ENCODE data around the gene DCBLD2.
"Not testable (repeated sequence)": the region's sequence is repeated elsewhere in the genome, so short reads cannot be mapped to it uniquely, and the experiment has no call there.

The DCBLD2 gene

DNA sequence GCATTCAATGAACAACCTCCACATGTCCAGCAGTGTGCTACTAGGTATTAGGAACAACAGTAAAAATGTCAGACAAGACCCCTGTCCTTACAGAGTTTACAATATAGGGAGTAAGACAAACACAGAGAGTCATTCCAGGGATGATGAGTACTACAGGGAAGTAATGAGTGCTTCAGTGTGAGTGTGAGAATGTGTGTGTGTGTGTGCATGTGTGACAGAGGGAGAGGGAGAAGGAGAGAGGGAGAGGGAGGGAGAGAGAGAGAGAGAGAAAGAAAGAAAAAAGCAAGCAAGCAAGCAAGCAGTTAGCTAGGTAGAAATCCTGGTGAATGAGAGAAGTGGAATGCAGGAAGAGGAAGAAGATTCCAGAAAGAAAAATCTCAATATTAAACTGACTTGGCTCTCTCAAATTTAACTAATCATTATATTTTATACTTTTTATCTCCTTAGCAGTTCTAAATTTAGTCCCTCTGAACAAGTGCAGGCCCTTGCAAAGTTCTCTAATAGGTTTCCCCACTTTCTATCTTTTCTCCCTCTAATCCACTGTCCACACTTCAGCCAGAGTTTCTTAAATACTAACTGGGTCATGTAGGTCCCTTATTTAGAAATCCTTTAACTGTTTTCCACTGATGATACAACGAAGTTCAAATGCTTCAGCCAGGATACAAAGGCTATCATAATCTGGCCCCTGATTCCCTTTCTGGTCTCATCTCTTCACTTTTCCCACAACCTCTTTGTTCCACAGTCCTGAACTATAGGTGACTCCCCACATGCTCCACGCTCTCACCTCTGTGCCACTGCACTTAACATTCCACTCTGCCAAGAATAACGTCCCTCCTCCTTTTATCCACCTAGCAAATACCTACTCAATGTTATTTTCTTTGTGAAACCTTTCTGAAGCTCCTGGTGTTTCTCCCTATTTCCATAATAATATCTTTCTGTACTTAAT lies 10.3 kb downstream of the DCBLD2 start:
- ATAC-seq: no peak

DNA sequence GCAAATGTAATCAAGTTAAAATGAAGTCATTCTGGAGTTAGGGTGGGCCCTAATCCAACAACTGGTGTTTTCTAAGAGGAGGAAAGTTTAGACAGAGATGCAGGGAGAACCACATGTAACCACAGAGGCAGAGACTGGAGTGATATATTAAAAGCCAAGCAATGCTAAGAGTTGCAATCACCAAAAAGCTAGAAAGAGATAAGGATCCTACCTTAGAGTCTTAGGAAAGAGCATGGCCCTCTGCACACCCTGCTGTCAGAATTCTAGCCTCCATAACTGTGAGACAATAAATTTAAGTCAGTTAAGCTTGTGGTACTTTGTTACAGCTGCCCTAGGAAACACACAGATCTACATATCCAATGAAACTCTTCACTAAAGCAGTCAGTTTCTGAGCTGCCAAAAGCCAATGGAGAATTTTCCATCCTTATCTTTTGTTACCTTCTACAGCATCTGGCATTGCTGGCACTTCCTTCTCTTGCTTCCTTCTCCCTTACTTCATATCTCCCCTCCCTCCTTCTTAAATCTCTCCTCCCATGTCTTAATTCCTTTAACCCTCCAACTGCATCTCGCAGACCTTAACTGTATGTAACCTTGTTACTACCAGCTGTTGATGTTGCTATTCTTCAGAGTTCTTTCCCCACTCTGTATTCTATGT lies 11.2 kb downstream of the DCBLD2 start:
- ATAC-seq: no peak

DNA sequence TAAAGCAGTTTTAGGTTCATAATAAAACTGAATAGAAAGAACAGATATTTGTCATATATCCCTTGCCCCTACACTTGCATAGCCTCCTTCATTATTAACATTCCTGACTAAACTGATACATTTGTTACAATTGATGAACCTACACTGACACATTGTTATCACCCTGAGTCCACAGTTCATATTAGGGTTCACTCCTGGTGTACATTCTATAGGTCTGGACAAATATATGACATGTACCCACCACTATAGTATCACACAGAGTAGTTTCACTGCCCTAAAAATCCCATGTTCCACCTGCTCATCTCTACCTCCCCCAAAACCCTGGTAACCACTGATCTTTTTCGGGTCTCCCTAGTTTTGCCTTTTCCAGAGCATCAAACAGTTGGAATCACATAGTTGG lies 13.8 kb downstream of the DCBLD2 start:
- ATAC-seq: no peak

DNA sequence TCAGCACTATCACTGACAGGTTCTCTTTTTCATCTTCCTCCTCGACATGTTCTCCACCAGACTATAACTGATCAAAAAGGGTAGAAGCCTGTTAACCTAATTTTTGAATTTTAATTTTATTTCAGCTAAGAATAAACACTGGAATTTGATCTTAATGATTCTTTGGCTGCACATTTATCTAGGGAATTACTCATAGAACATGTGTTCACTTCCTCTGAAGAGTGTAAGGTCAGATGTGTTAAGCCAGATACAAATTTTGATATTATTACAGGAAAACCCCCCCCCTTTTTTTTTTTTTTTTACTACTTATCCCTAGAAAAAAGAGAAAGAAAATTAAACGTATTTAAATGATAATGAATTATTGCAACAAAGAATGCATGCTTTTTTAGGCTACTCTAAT lies 15.0 kb downstream of the DCBLD2 start:
- no peak for ATAC-seq

DNA sequence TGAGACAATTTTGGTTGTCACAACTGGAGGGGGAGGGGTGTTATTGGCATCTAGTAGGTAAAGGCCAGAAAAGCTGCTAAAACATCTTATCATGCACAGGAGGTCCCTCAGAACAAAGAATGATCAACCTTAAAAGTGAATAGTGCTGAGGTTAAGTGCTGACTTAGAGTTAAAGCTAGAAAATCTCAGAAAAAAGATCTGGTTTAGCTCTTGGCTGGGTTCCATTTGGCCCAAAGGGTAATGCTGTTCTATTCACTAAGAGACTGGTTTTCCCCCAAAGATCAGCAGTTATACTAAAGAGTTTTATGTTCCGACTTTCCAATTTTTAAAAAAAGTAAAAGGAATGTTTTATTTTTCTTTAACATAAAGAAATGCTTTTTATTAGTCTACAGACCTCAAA lies 15.6 kb downstream of the DCBLD2 start:
- no peak for ATAC-seq

DNA sequence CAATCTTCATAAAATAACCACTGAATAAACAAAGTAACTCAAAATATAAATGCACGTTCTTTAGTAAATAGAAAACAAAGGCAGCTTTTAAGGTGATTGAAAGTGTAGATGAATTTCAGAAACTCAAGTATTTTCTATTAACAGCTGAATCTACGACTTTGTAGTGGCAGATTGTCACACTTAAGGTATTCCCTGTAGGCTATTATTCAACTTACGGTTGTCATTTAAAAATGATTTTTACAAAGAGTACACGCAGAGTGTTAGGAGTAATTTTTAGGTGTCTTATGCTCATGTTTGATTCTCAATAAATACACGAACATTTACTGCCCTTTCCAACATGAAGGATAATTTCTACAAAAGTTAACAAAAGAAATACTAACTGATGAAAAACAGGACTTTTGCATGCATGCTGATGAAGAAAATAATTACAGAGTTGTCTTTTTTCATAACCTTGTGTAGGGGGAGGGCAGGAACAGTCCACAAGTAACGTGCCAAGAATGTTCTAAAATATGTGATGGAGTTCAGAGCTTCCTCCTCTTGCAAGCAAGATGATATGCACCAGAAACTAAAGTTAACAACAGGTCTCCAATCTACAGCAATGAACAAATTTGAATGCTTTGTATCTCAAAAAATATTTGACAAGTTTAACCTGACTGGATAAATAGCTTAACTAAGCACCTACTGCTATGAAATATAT lies 16.7 kb downstream of the DCBLD2 start:
- ATAC-seq: no peak

DNA sequence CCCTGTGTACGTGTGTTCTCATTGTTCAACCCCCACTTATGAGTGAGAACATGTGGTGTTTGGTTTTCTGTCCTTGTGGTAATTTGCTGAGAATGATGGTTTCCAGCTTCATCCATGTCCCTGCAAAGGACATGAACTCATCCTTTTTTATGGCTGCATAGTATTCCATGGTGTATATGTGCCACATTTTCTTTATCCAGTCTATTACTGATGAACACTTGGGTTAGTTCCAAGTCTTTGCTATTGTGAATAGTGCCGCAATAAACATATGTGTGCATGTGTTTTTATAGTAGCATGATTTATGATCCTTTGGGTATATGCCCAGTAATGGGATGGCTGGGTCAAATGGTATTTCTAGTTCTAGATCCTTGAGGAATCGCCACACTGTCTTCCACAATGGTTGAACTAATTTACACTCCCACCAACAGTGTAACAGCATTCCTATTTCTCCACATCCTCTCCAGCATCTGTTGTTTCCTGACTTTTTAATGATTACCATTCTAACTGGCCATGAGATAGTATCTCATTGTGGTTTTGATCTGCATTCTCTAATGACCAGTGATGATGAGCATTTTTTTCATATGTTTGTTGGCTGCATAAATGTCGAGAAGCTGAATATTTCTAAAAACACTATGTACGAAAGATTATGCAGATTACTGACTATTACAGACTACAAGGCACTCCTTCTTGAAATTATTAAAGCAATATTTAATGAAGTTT lies 18.7 kb downstream of the DCBLD2 start:
- ATAC-seq: not testable (repeated sequence)

DNA sequence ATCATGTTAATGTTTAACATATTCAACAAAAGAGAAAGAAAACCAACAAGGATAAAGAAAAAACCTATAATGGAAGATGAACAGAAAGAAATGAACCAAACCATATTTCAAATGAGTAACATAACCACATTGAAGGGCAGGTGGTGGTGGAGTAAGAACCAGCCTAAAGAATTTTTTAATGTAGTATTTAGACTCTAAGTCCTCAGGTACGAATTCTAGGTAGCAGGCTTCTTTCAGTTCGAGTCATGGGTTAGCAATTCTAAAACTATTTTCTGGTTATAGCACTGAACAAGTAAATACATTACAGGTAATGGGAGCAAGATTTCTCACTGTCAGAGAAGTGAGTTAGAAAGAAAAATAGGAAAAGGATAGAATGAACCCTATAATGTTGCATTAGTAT lies 24.4 kb downstream of the DCBLD2 start:
- no peak for ATAC-seq

DNA sequence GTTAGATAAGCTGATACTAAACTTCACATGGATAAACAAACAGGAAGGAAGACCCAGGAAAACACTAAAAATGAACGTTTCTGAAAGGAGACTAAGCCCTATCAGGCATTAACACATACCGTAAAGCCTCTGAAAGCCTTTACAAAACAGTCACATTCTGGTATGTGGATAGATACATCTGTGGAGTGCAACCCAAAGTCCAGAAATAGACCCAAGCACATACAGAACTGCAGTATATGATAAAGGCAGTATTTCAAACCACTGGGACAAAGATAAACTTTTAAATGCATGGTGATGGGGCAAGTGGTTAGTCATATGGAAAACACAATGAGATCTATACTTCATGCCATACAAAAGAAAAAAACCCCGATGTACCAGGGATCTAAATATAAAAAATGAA lies 26.0 kb downstream of the DCBLD2 start:
- ATAC-seq: no peak

DNA sequence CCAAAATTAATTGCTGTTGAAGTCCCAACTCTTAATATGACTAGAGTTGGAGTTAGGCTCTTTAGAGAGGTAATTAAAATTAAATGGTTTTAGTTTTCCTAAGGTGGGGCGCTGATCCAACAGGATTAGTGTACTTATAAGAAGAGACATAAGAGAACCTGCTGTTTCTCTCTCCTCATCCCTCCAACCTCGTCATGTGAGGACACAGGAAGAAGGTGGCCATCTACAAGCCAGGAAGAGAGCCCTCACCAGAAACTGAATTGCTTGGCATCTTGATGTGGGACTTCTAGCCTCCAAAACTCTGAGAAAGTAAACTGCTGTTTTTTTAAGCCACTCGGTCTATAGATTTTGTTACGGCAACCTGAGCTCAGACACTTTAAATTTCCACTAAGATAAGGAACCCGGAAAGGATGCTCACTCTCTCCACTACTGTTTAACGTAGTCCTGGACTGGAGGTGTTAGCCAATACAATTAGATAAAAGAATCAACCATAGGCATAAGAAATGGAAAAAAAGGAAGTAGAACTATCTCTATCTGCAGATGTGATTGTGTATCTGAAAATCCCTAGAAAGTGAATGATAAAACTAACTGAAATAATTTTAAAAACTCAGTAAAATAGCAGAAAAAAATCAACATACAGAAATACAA lies 26.8 kb downstream of the DCBLD2 start:
- no peak for ATAC-seq

DNA sequence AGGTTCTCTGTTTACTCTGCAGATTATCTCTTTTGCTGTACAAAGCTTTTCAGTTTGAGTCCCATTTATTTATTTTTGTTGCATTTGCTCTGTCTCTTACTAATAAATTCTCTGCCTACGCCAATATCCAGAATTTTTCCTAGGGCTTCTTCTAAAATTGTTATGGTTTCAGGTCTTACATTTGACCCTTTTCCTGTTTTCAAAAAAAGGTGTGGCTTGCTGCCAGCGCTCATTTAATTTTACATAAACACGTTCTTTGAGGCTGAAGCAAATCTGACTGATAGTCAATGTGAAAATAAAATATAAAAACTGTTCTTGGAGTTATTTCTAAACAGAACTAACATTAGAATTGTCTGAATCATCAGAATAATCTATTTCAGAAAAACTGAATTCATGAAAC lies 32.1 kb downstream of the DCBLD2 start:
- no peak for ATAC-seq

DNA sequence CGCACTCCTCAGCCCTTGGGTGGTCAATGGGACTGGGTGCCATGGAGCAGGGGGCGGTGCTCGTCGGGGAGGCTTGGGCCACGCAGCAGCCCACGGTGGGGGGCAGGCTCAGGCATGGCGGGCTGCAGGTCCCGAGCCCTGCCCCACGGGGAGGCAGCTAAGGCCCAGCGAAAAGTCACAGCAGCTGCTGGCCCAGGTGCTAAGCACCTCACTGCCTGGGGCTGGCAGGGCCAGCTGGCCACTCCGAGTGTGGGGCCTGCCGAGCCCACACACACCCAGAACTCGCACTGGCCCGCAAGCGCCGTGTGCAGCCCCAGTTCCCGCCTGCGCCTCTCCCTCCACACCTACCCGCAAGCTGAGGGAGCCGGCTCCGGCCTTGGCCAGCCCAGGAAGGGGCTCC lies 43.5 kb downstream of the DCBLD2 start:
- ATAC-seq: not testable (repeated sequence)

DNA sequence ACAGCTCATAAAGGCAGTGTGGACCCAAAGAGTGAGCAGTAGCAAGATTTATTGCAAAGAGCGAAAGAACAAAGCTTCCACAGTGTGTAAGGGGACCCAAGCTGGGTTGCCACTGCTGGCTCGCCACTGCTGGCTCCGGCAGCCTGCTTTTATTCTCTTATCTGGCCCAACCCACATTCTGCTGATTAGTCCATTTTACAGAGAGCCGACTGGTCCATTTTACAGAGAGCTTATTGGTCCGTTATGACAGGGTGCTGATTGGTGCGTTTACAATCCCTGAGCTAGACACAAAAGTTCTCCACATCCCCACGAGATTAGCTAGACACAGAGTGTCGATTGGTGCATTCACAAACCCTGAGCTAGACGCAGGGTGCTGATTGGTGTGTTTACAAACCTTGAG lies 44.2 kb downstream of the DCBLD2 start:
- ATAC-seq: not testable (repeated sequence)

DNA sequence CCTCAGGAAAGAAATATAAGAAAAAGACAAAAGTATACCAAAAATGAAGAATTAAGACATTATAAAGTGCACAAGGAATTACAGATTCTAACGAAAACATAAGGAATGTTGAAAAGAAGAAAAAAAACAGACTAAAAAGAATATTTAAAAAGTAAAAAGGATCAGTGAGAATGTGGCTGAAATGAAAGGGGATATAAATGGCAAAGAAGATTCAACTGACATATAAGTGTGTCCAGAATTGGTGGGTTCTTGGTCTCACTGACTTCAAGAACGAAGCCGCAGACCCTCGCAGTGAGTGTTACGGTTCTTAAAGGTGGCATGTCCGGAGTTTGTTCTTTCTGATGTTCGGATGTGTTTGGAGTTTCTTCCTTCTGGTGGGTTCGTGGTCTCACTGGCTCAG lies 44.8 kb downstream of the DCBLD2 start:
- ATAC-seq: no peak

DNA sequence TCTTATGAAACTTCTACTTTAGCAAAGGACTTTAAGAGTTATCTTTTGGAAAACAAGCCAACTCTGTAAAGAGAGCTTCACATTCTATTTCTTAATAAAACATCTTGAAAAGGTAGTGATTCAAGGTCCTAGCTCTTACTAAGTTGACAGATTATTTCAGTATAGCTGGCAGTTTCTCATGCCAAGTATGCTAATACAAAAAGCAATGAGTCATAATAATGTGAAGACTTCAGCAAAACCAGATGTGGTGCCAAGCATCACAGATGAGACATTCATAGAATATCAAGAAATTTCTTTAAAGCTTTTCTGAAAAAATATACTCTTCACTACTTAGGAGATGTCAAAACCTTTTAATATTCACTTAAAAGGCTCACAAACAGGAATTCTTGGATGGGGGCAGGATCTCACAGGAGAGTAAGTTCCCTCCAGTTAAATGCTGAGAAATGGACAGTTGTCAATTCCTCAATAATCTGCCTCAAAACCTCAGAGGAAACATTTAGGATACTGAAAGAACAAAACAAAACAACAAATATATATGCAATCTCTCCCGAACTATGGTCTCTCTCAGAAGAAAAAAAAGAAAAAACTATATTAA lies 45.6 kb downstream of the DCBLD2 start:
- ATAC-seq: no peak

DNA sequence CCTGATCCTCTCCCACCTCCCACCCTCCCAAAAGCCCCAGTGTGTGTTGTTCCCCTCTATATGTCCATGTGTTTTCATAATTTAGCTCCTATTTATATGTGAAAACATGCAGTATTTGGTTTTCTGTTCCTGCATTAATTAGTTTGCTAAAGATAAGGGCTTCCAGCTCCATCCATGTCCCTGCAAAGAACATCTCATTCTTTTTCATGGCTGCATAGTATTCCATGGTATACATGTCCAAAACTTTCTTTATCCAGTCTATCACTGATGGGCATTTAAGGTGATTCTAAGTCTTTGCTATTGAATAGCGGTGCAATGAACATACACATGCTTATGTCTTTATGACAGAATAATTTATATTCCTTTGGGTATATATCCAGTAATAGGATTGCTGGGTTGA lies 53.4 kb downstream of the DCBLD2 start:
- no peak for ATAC-seq

DNA sequence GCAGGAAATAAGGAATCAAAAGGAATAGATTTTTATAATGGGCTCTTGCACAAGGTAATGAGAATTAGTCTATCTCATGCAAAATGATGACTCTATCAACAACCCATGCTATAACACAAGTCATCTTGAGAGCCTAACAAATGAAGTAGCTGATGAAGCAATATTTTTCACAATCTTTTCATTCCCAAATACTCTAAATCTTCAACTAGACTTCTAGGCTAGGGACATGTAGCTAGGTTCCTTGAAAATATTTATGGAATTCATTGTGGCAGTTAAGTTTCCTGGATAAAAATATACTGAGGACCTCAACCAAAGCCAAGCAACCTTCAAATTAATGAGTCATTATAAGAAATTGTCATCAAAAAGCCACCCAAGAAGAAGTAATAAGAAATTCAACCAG lies 55.4 kb downstream of the DCBLD2 start:
- no peak for ATAC-seq

DNA sequence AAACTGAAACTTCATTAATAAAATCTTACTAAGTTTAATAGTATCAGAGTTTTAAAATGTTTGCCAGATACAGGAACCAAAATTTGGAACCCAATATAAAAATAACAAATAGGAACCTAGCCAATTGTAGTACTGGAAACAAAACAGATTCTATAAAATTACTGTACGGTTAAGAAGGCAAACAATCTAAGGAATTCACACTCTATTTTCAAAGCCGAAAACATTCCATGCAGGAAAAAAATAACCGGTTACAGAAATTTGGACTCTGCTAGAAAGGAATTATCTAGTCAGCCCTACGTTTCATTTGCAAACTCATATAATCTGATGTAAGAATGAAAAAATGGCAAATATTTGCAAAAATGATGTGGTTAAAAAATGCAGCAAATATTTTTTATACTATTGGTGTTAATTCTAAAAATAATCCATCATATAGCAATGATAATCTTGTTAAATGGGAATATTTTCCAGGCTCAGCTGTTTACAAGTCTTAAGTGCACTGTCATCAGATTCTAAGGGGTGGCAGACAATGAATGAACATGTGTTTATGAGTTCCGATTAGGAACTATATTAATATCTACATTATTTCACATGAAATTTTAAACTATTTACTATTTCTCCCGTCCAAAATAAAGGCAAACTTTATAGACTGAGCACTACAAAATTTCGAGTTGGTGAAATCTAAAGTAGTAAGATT lies 58.1 kb downstream of the DCBLD2 start:
- no peak for ATAC-seq

DNA sequence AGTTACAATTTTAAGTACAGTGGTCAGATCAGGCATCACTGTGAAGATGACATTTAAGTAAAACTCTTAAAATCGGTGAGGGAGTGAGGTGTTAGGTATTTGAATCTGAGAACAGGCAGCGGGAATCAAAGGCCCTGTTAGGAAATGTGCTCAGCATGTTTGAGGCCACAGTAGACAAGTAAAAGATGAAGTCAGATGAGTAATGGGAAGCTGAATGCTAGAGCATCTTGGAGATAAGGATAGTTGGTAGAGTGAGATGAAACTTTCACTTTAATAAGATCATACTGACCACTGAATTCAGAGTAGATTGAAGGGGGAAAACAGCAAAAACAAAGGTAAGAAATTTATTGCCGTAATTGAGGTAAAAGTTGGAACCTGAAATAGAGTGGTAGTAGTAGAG lies 61.6 kb downstream of the DCBLD2 start:
- ATAC-seq: no peak

DNA sequence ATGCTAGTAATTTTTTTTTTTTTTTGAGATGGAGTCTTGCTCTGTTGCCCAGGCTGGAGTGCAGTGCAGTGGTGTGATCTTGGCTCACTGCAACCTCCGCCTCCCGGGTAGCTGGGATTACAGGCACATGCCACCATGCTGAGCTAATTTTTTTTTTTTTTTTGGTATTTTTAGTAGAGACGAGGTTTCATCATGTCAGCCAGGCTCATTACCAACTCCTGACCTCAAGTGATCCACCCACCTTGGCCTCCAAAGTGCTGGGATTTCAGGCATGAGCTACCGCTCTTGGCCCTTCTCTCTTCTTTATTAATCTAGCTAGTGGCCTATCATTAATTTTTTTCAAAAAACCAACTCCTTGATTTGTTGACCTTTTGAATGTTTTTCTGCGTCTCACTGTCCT lies 70.4 kb downstream of the DCBLD2 start:
- ATAC-seq: not testable (repeated sequence)

DNA sequence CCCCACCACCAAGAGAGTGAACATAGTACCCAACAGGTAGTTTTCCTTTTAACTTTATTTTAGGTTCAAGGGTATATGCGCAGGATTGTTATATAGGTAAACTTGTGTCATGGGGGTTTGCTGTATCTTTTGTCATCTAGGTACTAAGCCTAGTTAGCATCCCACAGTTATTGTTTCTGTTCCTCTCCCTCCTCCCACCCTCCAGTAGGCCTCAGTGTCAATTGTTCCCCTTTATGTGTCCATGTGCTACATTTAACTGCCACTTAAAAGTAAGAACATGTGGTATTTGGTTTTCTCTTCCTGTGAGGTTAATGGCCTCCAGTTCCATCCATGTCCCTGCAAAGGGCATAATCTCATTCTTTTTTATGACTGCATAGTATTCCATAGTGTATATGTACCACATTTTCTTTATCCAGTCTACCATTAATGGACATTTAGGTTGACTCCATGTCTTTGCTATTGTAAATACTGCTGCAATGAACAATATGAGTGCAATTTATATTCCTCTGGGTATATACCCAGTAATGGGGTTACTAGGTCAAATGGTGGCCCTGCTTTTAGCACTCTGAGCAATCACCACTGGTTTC lies 72.2 kb downstream of the DCBLD2 start:
- ATAC-seq: no peak
